ENCODE results near the gene LPCAT1.

LPCAT1 gene

DNA sequence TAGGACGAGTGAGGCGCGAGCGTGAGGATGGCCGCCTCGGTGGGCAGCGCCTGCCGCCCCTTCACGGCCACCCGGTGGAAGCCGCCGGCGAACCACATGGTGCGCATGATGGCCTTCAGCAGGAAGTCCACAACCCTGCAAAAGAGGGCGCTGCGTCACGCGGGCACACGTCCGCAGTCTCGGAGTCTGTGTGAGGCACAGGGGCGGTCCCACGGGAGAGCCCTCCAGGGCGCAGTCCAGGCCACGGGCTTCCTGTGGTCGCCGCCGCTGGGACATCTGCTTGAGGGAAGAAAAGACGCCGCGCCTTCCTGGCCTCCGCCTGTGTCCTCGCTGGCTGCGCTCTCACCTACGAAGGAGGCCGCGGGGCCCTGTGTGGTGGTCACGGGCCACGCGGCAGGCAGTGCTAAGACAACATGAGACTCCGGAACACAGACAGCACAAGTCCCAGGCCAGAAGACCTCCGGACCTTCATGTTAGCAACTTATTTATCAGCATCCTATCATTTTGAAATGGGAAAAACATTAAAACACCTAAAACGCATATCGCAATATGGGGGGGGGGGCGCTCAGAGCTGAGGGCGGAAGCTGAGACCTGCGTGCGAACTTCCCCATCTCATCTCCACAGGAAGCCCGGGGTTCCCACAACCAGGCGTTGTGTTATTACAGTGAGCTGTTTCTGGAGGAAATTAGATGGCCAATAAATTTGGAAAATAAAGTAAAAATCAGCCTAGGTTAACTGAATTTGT lies 28.8 kb downstream of the LPCAT1 start:
- peak; percentile 43 for DNase-seq

- no peak for DNase-seq
These were observed 29.8 kb downstream of the LPCAT1 start for GRCh38 chr5:1493941-1494340.

DNA sequence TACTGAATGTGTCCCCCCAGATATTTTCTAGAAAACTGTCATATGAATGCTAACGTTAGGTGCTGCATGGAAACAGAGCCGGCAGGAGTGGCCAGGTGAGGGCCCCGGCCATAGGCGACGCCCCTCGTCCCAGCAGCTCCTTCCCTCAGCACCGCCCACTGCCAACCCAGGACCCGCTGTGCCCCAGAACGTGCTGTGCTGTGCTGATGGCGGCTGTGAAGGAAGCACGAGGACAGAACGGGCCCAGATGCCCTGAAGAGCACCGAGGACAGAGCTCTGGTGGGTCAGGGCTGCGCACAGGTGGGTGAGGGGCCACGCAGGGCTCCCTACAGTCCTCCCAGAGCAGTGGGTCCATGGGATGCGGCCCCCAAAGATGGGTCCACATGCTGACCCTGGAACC lies 30.3 kb downstream of the LPCAT1 start:
- no peak for DNase-seq

DNA sequence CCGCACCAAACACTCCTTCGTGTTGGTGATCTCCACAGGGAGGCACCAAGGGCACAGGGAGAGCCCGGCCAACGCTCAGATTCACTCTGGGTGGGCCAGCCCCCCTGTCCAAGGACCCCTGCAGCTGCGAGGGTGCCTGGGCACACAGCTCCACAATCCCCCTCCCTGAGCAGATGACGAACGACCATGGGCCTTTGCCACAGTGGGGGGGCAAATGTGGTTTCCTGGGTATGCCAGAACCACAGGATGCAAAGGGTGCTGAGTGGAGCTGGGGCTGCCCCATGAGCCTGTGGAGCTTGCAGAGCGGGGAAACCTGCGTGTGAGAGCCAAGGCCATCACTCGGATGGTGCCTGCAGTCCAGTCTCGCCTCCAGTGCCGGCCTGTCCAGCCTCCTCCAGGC lies 31.0 kb downstream of the LPCAT1 start:
- no peak for DNase-seq

DNA sequence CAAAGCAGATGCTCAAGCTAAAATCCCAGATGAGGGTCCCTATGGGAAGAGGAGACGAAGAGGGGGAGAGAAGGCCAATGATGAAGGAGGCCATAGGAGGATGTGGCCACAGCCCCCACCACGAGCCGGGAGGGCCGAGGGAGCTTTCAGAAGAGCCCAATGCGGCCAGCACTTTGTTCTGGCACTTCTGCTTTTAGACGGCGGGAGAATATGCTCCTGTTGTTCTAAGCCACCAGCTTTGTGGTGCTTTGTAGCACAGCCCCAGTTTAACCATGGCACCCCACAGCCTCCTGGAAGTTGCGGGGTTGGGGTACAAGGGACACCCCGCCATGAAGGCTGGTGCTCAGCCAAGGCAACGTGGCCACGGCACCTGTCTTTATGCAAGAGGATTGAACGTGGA lies 33.4 kb downstream of the LPCAT1 start:
- no peak for DNase-seq

- no peak for DNase-seq
These were observed 34.0 kb downstream of the LPCAT1 start for GRCh38 chr5:1489754-1490153.

GRCh38 chr5:1488882-1489680 lies 34.7 kb downstream of the LPCAT1 start:
- DNase-seq: peak; percentile 22

- DNase-seq: no peak
These were observed 36.5 kb downstream of the LPCAT1 start for GRCh38 chr5:1487079-1487764.

DNA sequence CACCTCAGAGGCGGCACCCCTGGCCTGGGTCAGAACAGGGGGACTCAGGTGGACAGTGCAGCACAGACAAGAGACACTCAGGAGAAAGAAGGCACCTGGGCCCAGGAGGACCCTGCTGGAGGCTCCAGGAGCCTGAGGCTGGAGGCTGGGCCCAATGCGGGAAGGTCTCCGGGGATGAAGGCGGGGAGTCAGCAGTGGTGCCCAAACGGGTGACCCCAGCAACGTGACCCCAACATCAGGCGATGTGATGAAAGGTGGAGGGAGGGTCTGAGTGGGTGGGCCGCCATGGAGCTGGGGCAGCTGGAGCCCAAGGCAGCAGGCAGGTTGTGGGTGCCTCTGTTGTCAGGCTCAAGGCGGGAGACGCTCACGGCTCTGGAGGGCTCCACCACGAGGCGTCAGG lies 37.5 kb downstream of the LPCAT1 start:
- no peak for DNase-seq

GRCh38 chr5:1485579-1486118 lies 38.1 kb downstream of the LPCAT1 start:
- DNase-seq: no peak

DNA sequence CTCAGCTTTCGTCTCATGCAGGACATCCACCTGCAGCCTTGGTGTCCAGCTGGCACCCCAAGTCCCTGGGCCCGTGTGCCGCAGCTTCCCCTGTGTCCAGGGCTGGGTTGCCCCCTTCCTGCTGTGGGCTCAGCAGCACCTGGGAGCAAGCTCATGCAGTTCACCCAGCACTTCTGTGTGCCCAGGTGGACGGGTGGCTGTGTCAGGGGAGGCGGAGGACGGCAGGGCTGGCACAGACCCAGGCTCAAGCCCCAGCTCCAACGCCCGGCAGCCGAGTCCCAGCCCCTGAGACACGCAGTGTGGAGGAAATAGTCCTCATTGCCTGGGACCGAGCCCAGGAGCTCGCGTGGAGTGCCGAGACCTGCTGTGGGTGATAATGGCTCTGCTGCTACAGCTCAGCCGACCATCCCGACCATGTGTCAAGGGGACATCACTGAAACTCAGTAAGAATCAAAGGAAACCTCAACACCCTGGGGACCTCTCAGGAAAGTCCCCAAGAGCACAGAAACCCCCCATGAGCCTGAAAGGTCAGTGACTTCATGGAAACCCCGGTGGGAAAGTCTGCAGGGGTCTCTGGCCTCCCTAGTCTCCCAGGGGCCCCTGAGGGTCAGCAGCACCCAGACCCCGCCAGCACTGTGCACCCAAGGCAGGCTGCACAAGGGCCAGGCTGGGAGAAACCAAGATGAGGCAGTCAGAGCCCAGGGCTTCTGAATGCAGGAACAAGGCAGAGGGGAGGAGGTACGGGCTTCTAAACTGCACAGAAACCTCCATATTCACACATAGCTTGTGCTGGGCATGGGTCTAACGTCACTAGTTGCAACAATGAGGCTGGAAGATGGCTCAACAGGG lies 38.8 kb downstream of the LPCAT1 start:
- no peak for DNase-seq

DNA sequence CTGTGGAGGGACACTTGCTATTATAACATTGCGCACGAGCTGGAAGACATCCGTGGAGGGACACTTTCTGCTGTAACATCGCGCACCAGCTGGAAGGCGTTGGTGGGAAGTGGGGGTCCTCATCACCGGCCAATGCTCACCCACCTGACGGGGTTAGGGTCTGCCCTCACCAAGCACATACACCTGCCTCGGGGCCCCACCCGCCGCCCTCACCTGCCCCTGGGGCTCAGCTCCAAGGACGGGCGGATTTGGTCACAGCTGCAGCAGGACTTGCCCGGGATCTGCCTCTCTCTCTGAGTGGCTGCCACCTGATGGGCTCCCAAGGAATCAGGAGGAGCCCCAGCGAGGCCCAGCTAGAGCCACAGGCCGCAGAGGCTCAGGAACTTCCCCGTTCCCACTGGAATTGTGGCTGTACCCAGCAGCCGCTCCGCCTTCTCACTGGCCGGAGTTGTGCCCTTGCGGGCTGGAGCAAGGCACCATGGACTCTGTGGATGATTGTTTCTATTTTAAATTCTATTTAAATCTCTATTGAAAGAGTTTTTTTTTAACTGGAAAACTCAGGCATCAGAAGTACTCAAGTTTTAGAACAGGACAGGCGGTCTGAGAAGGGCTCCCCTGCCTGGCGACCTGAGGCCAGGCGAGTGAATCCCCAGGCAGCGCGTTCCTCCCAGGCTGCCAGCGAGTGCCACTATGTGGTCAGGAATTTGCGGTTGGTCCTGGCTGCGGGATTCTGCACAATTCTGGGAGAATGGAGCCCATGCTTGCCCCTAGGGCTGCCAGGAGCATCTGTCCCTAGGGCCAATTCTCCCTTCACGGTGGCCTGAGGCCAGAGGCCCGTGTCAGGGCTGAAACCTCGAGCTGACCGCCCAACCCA lies 39.7 kb downstream of the LPCAT1 start:
- DNase-seq: no peak

DNA sequence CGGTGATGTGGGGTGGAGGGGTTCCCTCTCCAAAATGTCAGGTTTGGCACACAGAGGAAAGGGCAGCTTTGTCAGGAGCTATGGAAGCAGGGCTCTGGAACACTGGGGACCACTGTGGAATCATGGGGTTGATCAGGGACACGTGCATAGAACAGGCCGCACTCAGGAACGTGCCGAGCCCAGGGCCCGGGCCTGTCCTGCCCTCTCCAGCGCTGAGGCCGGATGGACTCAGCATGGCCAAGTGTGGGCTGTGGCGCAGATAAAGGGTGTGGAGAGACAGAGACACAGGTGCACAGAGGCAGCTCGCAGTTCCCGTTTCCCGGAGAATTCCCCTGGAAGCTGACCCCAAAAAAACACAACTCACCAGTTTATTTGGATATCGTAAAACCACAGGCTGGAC lies 40.7 kb downstream of the LPCAT1 start:
- no peak for DNase-seq

GRCh38 chr5:1481959-1482331 lies 41.8 kb downstream of the LPCAT1 start:
- no peak for DNase-seq

GRCh38 chr5:1481266-1481958 lies 42.3 kb downstream of the LPCAT1 start:
- no peak for DNase-seq

DNA sequence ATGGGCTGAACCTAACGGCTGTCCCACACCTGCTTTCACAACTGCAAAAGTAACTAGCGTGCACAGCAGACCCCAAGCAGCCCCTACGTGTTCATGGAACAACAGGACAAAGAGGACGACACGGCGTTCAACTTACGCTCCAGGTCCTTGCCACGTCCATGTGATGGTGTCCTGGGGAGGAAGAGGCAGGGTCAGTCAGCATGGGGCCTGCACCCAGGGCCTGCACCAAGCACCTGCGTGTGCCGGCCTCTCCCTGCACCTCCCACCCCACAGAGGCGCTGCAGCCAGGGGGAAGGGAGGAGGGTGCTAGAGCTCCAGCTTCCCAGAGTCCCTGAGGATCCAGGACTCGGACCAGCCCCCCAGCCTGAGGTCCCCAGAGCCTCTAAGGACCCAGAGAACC lies 43.0 kb downstream of the LPCAT1 start:
- no peak for DNase-seq

GRCh38 chr5:1480217-1480616 lies 43.5 kb downstream of the LPCAT1 start:
- no peak for DNase-seq

DNA sequence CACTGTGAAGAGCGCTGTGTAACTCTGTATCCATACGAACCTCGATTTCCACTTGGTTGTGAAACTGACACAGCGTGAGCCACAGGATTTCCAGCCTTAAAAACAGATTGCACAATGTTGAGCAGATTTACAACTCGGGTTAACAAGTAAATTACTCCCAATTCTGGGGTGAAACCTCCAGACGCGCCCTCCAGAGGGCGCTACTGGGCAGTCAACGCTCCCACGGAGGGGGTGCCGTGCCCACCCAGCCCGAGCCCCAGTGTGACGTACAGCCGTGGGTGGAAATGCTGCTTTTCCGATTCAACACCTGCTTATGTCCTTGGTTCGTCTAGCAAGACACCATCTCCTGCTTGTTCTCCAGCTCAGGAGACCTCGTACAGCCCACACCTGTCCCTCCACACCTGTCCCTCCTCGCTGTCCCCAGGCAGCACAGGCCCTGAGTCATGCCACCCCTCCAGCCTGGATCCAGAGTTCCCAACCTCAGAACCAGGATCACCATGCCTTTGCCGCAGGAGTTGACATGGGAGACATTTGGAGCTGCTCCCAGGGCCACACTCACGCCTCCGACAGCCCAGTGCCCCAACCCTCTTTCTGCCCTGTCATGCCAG lies 44.1 kb downstream of the LPCAT1 start:
- DNase-seq: peak; percentile 38

DNA sequence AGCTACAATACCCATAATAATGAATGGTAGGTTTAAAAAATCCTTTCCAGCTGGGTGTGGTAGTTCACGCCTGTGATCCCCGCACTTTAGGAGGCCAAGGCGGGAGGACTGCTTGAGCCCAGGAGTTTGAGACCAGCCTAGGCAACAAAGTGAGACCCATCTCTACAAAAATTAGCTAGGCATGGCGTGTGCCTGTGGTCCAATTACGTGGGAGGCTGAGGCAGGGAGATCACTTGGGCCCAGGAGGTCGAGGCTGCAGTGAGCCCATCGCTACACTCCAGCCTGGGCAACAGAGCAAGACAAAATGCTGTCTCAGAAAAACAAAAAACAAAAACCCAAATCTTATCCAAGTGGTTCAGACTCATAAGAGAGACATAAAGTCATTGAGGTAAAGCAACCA lies 44.7 kb downstream of the LPCAT1 start:
- DNase-seq: no peak

DNA sequence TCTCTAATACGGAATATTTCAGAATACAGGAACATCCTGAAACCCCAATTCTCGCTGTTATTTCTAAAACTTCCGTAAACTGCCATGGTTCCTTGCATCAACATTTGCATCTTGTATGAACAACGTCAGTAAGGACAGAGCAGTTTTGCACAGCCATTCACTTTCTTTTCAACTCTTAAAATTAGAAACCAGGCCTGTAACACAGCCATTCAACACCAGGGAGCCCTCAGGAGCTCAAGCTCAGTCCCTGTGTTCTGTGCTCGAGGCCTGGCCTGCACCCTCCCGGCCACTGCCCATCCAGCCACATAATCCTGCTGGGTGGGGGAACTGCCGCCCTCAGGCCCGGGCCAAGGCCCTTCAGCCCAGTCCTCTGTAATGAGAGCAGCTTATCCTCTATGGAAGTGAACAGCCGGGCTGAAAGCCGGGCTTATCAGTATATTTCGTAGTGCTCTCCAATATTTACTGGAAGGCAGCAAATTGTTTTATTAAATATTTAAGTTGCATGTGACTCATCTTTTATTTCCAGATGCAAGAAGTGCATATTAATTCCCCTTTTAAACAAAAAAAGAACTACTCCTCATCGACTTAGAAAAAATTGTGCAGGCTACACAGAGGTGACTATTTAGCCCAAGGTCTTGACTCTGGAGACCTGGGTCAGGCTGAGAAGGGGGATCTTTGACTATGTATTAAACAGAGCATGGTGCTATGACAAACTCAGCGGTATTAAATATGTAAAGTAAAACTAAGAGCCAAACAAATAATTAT lies 45.3 kb downstream of the LPCAT1 start:
- no peak for DNase-seq

All from activated gamma-delta T cell treated with Interleukin-2 at 50 U/mL for 16 hours (primary cell).